Subcutaneous abdominal adipose tissue (tissue), 5 donors: Measurements from ENCODE around the gene PTPRR.
"Not testable (repeated sequence)": the region's sequence is repeated elsewhere in the genome, so short reads cannot be mapped to it uniquely, and the experiment has no call there.

ENCODE experiments used
- H3K27ac ChIP-seq: one replicate; pipeline ENCODE4 v1.7.0; 2013; ENCODE audit warnings: low read depth, mild to moderate bottlenecking, inconsistent platforms, low read length, moderate library complexity
- H3K27me3 ChIP-seq, 5 donors: one replicate each; pipeline ENCODE4 v1.7.0; 2013; ENCODE audit warnings: low read length in 5 of 5, inconsistent platforms in 1 of 5; ENCODE audit not compliant: control insufficient read depth in 5 of 5, insufficient read depth in 4 of 5
- H3K36me3 ChIP-seq, 5 donors: one replicate each; pipeline ENCODE4 v1.7.0; 2013; ENCODE audit warnings: low read length in 5 of 5; ENCODE audit not compliant: control insufficient read depth in 5 of 5, insufficient read depth in 5 of 5
- H3K4me1 ChIP-seq, 5 donors: one replicate each; pipeline ENCODE4 v1.7.0; 2013; ENCODE audit warnings: low read length in 5 of 5, mild to moderate bottlenecking in 3 of 5, moderate library complexity in 1 of 5; ENCODE audit not compliant: control insufficient read depth in 5 of 5, insufficient read depth in 5 of 5
- H3K4me3 ChIP-seq, 5 donors: one replicate each; pipeline ENCODE4 v1.7.0; 2013; ENCODE audit warnings: low read length in 5 of 5, low read depth in 1 of 5
- H3K9ac ChIP-seq, 5 donors: one replicate each; pipeline ENCODE4 v1.7.0; 2013; ENCODE audit warnings: low read length in 5 of 5, mild to moderate bottlenecking in 4 of 5, moderate library complexity in 3 of 5
- H3K9me3 ChIP-seq, 5 donors: one replicate each; pipeline ENCODE4 v1.7.0; 2013; ENCODE audit warnings: low read length in 5 of 5; ENCODE audit not compliant: control insufficient read depth in 5 of 5
- donor health status: healthy.
- donor health status: healthy.
- donor health status: healthy.
- donor health status: healthy.
- donor health status: healthy.

Gene PTPRR

GRCh38 chr12:70809887-70810286, 110.7 kb downstream of the PTPRR start:
- H3K4me1 ChIP-seq = no peaks in the 10 kb centered on the region
- H3K9ac ChIP-seq = no peak overlapping the region
- H3K4me3 ChIP-seq = no peak overlapping the region
- no peaks in the 10 kb centered on the region for H3K36me3 ChIP-seq
- H3K27me3 ChIP-seq = no peaks in the 10 kb centered on the region
- H3K9me3 ChIP-seq = peaks cover 0 to 5% (median 2%) of the 10 kb centered on the region in 5 donors
- no peak overlapping the region for H3K27ac ChIP-seq

DNA sequence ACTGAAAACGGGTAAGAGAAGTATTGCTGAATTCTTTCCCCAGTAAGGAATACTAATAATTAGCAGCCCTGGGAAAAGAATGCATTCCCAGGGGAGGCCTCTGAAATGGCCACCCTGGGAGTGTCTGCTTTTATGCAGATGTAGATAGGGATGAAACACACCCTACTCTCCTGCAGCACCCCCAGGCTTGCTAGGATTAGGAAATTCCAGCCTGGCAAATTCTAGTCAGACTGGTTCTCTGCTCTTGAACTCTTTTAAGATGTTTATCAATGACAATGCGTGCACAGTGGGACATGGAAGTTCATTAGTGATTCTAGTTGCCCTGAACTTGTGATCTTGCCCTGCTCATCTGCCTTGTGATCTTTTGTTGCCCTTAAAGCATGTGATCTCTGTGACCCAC, 112.5 kb downstream of the PTPRR start:
- not testable (repeated sequence) for H3K4me1 ChIP-seq, H3K9me3 ChIP-seq, H3K27me3 ChIP-seq, H3K4me3 ChIP-seq, H3K36me3 ChIP-seq, H3K27ac ChIP-seq, H3K9ac ChIP-seq

DNA sequence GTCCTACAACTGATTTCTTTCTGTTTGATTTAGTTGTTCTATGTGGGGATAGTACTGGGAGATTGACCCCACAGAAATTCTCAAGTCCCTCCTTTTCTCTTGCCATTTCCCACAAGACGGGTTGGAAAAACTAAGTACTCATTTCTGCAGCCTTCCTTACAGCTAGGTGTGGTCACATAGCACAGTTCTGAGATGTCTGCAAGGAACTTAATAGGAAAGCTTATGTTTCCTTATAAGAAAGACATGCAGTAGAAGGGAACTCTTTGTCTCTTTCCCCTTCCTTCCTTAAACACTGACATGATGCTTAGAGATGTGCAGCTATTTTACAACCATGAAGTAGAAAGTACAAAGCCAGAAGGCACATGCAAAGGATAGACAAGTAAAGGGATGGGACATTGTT, 113.7 kb downstream of the PTPRR start:
- Histone ChIP-seq H3K4me1 (no peaks in the 10 kb centered on the region), H3K27me3 (no peaks in the 10 kb centered on the region), H3K36me3 (no peaks in the 10 kb centered on the region), H3K4me3 (no peak overlapping the region), H3K27ac (no peak overlapping the region), H3K9me3 (no peaks in the 10 kb centered on the region), H3K9ac (no peak overlapping the region)

GRCh38 chr12:70806043-70806442, 114.5 kb downstream of the PTPRR start:
- H3K27ac ChIP-seq = no peak overlapping the region
- no peak overlapping the region for H3K4me3 ChIP-seq
- no peaks in the 10 kb centered on the region for H3K9me3 ChIP-seq
- H3K9ac ChIP-seq = no peak overlapping the region
- no peaks in the 10 kb centered on the region for H3K36me3 ChIP-seq
- H3K4me1 ChIP-seq = no peaks in the 10 kb centered on the region
- no peaks in the 10 kb centered on the region for H3K27me3 ChIP-seq

DNA sequence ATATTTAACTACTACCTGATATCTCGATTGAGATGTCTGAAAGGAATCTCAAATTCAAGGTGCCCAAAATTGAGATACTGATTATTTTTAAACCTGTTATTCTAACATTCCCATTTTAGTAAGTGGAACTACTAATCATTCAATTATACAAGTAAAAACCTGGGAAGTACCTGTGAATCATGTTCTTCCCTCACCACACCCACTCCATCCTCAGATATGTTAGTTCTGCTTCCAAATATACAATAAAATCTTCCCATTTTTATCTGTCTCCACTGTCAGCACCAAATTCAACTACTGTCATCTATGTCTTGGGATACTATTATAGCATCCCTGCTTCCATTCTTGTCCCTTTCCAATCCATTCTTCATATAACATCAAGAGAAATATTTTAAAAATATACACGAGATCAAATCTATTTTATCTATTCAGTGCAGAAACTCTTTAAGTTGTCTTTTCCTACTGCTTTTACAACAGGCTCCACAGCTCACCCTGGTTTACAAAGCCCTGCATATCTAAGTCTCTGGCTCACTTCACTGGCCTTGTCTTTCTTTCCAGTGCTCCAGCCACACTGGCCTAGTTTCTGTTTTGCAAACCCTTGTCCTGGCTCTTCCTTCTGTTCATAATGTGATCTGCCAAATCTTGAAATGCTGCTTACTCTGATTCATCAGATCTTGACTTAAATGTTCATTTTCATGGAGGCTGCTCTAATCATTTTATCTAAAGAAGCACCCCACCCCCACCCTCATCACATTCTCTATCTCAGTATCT, 122.3 kb downstream of the PTPRR start:
- Histone ChIP-seq H3K9ac (no peak overlapping the region), H3K4me1 (no peaks in the 10 kb centered on the region), H3K27ac (no peak overlapping the region), H3K36me3 (no peaks in the 10 kb centered on the region), H3K9me3 (no peaks in the 10 kb centered on the region), H3K27me3 (no peaks in the 10 kb centered on the region), H3K4me3 (no peak overlapping the region)

- H3K36me3 ChIP-seq = no peaks in the 10 kb centered on the region
- no peaks in the 10 kb centered on the region for H3K9me3 ChIP-seq
- H3K27ac ChIP-seq = no peak overlapping the region
- no peaks in the 10 kb centered on the region for H3K4me1 ChIP-seq
- H3K27me3 ChIP-seq = no peaks in the 10 kb centered on the region
- no peak overlapping the region for H3K9ac ChIP-seq
- H3K4me3 ChIP-seq = no peak overlapping the region
Observed at GRCh38 chr12:70796989-70797388, 123.5 kb downstream of the PTPRR start.

DNA sequence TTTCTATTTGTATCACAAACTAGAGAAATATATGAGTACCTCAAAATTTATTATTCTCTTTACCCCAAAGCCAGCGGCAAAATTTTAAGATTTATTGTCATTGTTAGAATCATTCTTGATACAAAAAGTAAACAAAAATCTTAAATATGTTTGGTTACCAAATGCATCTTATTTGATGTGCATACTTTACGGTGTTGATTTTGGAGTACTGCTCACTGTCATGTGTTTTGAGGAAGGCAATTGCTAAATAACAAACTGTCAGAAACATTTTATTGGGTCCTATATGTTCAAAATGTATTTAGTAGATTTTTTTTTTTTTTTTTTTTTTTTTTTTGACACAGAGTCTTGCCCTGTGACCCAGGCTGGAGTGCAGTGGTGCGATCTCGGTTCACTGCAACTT, 124.9 kb downstream of the PTPRR start:
- H3K4me3 ChIP-seq = no peak overlapping the region
- H3K27ac ChIP-seq = no peak overlapping the region
- H3K9me3 ChIP-seq = no peaks in the 10 kb centered on the region
- no peak overlapping the region for H3K9ac ChIP-seq
- H3K27me3 ChIP-seq = no peaks in the 10 kb centered on the region
- H3K4me1 ChIP-seq = no peaks in the 10 kb centered on the region
- H3K36me3 ChIP-seq = no peaks in the 10 kb centered on the region

- Histone ChIP-seq H3K4me3 (no peak overlapping the region), H3K4me1 (no peaks in the 10 kb centered on the region), H3K36me3 (no peaks in the 10 kb centered on the region), H3K27me3 (no peaks in the 10 kb centered on the region), H3K9me3 (no peaks in the 10 kb centered on the region), H3K27ac (no peak overlapping the region), H3K9ac (no peak overlapping the region)
Observed at GRCh38 chr12:70794131-70794530, 126.4 kb downstream of the PTPRR start.

DNA sequence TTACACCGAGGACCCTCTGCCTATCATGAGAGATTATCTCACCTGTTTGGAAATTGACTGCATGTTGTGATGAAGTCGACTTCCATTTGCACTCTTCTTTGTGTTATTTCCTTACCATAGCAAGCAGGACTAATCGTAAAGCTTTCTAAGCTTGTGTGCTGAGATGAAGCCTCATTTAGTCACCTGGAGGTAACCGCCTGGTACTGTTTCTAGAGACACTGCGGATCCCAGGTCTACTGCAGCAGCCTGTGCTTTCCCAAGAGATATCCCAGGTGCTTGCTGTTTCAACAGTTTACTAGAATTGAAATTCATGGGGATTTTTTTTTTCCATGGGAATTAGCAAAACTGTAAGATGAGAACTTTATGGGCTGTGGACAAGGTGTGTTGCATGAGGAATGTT, 131.8 kb downstream of the PTPRR start:
- Histone ChIP-seq H3K27ac (no peak overlapping the region), H3K9ac (no peak overlapping the region), H3K4me3 (no peak overlapping the region), H3K27me3 (no peaks in the 10 kb centered on the region), H3K36me3 (no peaks in the 10 kb centered on the region), H3K9me3 (no peaks in the 10 kb centered on the region), H3K4me1 (no peaks in the 10 kb centered on the region)

DNA sequence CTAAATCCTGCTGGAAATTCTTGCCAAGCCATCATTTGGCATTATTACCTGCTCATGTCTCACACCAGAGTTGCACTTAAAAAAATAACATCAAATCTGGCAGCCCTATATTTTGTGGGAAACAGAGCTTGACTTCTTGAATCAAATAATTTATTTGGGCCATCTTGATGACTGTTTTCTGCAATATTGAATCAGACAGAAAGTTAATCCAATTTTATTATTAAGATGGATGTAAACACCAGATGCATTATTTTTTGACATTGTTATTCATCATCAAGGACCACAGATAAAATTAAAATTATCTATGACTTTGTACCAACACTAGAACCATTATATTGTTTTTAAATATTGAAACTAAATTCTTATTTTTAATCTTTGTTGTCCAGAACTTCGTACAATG, 132.9 kb downstream of the PTPRR start:
- H3K9ac ChIP-seq = no peak overlapping the region

More for the DNA sequence above, 132.9 kb downstream of the PTPRR start:
- no peak overlapping the region for H3K27ac ChIP-seq
- no peaks in the 10 kb centered on the region for H3K9me3 ChIP-seq
- no peaks in the 10 kb centered on the region for H3K4me1 ChIP-seq
- no peaks in the 10 kb centered on the region for H3K36me3 ChIP-seq
- H3K27me3 ChIP-seq = no peaks in the 10 kb centered on the region
- no peak overlapping the region for H3K4me3 ChIP-seq
